H54 (cell line): ENCODE data around the gene TCF12.
A peak's percentile ranks its signal among the peaks of the same experiment; 100 is the strongest.

Experiments
- DNase-seq: peaks from one replicate; pipeline ENCODE4 v3.0.0; 2011; ENCODE audit warnings: low spot score, mixed read lengths; ENCODE audit not compliant: insufficient read length
- FAIRE-seq: peaks from 3 replicates; lab custom pipeline; 2011; peaks lifted over from hg19 to GRCh38; lab: Jason Lieb, UNC
- POLR2A ChIP-seq: IDR thresholded peaks from 2 replicates; pipeline ENCODE4 v1.6.1; 2011; ENCODE audit warnings: low read depth, mild to moderate bottlenecking, low read length

Gene TCF12

DNA sequence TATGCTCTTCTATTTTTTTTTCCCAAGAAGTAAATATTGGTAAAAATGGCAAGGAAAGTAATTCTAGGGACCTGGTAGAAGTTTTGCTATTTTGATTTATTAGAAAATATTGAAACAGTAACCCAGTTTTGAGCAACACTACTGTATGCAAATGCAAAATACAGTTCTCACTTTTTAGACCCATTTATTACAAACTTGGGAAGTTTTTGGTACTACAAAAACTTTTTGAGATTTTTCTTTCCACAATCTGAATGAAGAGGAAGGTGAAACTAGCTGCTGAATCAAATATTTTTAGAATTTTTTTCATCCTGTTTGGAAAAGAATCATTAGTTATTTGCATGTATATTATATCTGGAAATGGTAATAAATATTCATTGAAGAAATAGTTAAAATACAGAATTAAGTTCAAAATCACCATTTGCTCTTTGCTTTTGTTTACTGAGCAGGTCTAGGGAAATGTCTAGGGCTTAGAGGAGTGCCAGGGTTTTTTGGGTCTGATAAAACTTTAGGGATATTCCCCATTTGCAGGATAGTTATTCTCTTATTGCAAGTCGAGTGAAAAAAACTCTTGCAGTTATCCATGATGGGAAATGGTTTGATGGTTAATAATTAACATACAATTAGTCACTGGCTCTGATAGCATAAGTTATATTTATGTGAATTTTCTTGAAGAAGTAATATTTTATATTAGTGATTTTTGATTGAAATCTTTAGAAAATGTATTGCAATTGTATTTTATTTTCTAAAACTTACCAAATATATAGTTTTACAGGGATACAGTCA, 47.0 kb downstream of the TCF12 start:
- no peak for DNase-seq
- no peak for FAIRE-seq
- TF ChIP-seq POLR2A: no peak

GRCh38 chr15:56967336-56967735, 48.9 kb downstream of the TCF12 start:
- DNase-seq (no peak), FAIRE-seq (no peak)
- no peak for TF ChIP-seq POLR2A

- DNase-seq: no peak
- TF ChIP-seq POLR2A: no peak
- no peak for FAIRE-seq
Measured at GRCh38 chr15:56968256-56968655, 49.8 kb downstream of the TCF12 start.

DNA sequence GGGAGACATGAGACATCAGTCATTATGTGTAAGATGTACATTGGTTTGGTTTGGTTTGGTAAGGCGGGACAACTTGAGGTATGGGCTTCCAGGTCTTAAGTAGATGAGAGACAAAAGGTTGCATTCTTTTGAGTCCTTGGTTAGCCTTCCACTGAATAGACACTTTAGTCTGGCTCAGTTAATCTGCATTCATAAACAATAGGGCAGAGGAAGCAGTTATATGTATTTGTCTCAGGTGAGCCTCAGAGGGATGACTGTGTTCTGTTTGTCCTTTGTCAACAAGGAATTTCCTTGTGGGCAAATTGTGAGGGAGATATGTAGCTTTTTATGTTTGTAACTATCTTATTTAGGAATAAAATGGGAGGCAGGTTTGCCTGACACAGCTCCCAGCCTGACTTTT, 50.4 kb downstream of the TCF12 start:
- peak; percentile 6 for FAIRE-seq
- TF ChIP-seq POLR2A: no peak
- no peak for DNase-seq

GRCh38 chr15:56969265-56969895, 50.9 kb downstream of the TCF12 start:
- no peak for FAIRE-seq

DNA sequence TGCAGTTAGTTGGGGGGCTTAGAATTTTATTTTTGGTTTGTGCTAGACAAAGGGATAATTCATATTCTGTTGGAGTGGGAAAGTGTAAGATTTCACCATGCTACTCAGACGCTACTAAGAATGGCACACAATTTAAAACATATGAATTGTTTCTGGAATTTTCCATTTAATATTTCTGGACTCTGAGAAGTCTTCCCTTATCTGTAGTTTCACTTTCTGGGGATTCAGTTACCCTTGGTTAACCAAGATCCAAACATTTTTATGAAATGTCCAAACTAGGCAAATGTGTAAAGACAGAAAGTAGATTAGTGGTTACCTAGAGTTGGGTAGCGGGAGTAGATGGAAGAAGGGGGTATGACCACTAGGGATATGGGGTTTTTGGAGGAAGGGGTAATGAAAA, 53.1 kb downstream of the TCF12 start:
- TF ChIP-seq POLR2A: no peak
- FAIRE-seq (no peak), DNase-seq (no peak)

More at GRCh38 chr15:56969265-56969895, 50.9 kb downstream of the TCF12 start:
- DNase-seq: no peak
- no peak for TF ChIP-seq POLR2A

- FAIRE-seq (no peak), DNase-seq (no peak)
- TF ChIP-seq POLR2A: no peak
Measured at GRCh38 chr15:56972016-56972415, 53.6 kb downstream of the TCF12 start.

- no peak for TF ChIP-seq POLR2A
- FAIRE-seq (no peak), DNase-seq (no peak)
Measured at GRCh38 chr15:56972426-56972825, 54.0 kb downstream of the TCF12 start.

DNA sequence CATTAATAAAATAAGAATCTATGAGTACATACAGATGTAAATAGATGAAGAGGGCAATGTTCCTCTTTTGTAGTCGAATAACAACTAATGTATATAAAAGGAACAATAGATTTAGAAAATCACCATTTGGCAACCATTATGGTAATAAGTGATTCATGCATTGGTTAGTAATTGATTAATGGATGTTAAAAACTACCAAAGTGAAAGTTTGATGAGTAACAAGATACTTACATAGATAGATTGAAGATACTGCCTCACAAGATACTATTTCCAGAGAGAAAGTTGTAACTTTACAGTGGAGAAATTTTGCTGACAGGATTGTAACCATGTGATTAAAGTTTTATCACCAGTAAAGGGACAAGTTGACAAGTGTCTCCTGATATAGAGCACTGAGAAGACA, 55.0 kb downstream of the TCF12 start:
- TF ChIP-seq POLR2A: no peak
- DNase-seq (no peak), FAIRE-seq (no peak)

DNA sequence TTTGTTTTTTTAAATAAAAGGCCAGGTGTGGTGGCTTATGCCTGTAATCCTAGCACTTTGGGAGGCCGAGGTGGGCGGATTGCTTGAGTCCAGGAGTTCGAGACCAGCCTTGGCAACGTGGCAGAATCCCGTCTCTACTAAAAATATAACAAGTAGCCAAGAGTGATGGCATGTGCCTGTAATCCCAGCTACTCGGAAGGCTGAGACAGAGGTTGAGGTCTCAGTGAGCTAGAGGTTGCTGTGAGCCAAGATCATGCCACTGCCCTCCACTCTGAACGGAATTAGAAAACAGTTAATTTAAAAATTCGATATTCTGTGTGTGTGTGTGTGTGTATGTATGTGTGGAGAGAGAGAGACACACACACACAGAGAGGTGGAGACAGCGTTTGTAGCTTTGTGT, 58.8 kb downstream of the TCF12 start:
- no peak for TF ChIP-seq POLR2A
- FAIRE-seq (no peak), DNase-seq (no peak)

DNA sequence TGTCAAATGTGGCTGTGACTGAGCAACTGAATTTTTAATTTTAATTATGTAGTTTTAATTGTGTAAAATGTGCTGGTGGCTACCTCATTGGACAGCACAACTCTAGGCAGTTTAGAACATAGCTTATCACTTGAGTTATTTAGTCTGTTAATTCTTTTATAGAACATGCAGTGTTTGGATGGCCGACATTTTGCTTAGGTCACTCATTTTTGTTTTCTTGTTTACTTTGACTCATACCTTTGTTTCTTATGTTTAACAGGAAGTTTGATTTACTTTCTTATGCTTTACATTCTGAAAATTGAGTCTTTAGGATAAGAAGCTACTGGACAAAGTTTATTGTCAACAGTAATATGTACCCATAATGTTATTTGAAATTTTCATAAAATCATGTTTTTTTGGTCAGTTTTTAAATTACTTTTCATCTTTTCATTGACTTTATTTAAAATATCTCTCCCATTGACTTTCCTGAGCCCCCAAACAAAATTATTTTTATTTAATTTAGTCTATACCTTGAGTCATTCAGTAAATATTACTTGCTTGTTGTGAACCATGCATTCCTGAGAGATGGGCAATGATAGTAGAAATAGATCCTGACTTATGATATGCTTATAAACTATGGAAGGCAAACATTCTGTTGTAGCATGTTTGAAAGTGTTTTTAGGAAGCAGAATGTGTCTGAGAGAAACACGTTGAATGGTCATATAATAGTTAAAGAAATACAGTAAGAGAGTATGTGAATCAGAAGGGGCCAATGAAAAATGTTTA, 60.6 kb downstream of the TCF12 start:
- TF ChIP-seq POLR2A: no peak
- no peak for DNase-seq
- no peak for FAIRE-seq

GRCh38 chr15:56980473-56980872, 62.0 kb downstream of the TCF12 start:
- TF ChIP-seq POLR2A: no peak
- no peak for DNase-seq
- FAIRE-seq: no peak

DNA sequence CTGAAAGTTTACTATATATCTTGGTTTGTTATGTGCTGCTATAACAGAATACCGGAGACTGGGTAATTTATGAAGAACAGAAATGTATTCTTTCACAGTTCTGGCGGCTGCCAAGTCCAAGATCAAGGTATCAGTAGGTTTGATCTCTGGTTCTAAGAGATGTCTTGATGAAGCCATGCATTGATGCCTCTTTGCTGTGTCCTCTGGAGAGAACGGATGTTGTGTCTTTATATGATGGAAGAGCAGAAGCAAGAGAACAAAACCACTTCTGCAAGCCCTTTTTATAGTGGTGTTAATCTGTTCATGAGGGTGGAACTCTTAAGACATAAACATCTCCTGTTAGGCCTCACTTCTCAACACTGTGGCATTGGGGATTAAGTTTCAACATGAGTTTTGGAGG, 62.7 kb downstream of the TCF12 start:
- no peak for DNase-seq
- TF ChIP-seq POLR2A: no peak
- FAIRE-seq: no peak

GRCh38 chr15:56982987-56983386, 64.5 kb downstream of the TCF12 start:
- no peak for TF ChIP-seq POLR2A
- no peak for DNase-seq
- no peak for FAIRE-seq
